Measurements from ENCODE around the gene CDK11B.

CDK11B gene

DNA sequence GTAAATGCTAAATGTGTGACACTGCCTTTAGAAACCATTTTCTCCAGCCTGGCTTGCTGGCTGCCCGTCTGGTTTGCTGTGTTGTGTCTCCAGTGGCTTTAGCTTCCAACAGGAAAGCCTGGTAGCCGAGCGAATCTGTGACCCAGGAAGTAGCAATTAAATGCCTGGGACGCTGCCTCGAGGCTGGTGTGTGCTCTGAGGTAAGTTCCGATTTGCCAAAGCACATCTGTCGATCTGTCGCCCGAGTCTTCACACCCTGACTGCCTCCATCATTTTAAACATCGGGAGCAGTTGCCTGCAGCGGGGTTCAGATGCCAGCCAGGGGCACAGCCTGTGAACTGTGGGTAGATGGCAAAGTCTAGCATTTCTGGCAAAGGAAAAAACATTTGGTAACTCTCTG, 41.3 kb downstream of the CDK11B start:
- DNase-seq (ENCODE audit: extremely low read depth in 1 of 2, low read depth in 1 of 2) = no peak

DNA sequence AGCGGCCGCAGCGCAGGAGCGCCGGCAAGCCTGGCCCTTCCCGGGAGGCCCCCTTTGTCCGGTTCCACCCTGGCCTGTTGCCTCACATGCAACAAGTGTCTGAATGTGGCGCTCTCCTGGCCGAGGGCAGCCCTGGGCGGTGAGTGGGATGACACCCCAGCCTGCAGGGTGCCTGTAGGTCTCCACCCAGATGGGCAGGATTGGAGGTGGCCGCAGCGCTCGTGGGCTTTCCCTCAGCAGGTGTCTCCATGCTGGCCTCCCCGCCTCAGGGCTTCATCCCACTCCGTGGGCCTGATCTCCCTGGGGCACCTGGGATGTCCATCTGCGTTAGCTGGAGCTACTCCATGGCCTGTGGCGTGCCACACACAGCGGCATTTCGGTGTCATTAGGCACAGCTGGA, 42.0 kb downstream of the CDK11B start:
- DNase-seq (ENCODE audit: extremely low read depth in 1 of 2, low read depth in 1 of 2) = no peak

DNA sequence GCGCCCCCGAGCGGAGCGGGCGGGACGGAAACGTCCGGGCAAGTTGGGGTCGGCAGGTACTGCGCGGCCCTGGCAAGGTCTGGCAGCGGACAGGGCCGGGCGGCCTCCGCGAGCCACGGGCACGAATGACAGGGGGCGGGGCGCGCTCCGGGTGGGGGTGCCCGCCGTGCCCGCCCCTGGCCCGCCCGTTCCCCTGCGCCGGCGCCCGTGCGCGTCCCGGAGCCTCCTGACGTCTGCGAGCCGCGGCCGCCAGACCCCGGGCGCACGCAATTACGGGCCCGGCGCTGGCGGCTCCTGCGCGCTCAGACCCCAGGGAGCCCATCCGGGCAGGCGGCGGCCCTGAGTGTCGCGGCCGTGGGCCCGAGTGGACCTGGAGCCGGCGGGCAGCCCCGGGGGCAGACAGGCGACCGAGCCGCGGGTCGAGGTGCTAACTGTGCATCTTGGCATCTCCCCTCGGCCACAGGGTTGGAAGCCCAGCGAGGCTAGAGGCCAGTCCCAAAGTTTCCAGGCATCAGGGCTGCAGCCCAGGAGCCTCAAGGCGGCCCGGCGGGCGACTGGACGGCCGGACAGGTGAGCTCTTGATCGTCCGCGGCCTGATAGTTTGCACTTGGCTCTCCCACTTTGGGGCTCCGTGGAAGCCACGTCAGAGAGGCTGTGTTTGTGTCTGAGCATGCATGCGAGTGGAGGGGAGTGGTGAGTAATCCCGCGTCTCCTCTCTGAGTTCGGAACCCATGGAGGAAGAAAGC, 42.6 kb downstream of the CDK11B start:
- DNase-seq (ENCODE audit: extremely low read depth in 1 of 2, low read depth in 1 of 2) = no peak

DNA sequence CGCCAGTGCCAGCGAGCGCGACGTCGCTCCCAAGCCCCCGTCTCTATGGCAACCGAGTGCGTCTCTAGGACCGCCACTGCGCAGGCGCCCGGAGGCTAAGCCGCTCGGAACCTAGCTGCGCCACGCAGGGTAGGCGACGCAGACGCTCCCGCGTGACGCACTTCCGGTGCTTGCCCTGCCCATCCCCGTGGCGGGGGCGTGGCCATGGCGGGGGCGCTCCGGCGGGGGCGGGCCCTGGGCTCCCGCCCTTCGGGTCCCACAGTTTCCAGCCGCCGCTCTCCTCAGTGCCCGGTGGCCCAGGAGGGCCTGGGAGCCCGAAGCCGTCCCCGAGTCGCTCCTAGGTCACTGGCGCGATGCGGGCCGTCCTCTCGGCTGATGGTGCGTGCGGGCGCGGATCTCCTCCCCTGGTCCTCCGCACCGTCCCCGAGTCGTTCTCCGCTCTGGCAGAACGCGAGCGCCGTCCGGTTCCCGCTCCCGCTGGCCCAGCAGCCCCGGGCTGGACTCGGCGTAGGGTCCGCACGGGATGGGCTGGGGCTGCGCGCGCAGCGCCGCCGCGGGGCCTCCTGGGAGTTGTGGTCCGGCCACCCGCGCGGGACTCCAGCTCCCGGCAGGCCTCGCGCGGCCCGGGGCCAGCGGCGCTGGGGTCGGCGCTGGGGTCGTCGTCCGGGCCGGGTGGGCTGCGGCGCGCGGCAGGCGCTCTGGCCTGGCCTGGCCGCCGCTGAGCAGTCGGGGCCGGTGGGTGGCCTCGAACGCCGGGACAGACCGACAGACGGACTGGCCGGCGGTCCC, 43.4 kb downstream of the CDK11B start, which contains the start of gene MIB2:
Gene MIB2 (plus strand): TSS at position 245 of the 789 bp plus-strand sequence. CDS start 7,953 bp downstream, outside the sequence.
- peak; percentile 91 to 94 for DNase-seq (ENCODE audit: extremely low read depth in 1 of 2, low read depth in 1 of 2)

DNA sequence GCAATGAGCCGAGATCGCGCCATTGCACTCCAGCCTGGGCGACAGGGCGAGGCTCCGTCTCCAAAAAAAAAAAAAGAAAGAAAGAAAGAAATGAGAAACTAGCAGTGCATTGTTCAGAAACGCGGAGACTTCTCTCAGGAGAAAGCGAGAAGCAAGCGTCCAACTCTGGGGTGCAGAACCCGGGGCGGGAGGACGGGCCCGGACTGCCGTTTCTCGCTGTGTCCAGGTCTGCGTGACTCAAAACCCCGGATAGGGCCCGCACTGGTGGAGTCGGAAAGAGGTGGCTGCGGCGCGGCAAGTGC, 43.9 kb downstream of the CDK11B start:
- DNase-seq (ENCODE audit: extremely low read depth in 1 of 2, low read depth in 1 of 2) = no peak

DNA sequence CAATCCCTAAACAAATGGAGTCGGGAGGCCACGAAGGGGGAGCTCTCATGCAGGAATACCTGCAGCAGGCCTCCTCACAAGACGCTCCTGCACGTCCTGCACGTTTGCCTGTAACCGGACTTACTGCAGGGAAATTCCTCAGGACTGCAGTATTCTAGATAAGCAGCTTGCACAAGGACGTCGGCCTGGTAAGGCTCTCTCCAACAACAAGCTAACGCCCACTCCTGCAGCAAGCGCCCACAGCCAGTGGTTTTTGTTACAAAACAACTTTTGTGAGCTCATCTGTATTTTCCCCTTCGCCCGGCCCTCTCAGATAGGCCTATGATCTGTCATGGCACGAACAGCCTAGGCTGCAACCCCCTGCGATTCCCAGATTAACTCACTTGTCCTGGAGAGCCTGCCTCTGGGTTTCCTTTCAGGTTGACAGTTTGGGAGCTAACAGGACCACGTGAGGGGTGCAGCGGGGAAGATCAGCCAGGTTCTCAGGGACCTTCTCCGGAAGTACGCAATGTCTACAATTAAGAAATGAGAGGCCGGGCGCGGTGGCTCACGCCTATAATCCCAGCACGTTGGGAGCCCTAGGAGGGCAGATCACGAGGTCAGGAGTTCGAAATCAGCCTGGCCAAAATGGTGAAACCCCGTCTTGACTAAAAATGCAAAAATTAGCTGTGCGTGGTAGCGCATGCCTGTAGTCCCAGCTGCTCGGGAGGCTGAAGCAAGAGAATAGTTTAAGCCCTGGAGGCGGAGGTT, 44.4 kb downstream of the CDK11B start:
- DNase-seq (ENCODE audit: extremely low read depth in 1 of 2, low read depth in 1 of 2) = peak in 1 of 2 donors; percentile 50

DNA sequence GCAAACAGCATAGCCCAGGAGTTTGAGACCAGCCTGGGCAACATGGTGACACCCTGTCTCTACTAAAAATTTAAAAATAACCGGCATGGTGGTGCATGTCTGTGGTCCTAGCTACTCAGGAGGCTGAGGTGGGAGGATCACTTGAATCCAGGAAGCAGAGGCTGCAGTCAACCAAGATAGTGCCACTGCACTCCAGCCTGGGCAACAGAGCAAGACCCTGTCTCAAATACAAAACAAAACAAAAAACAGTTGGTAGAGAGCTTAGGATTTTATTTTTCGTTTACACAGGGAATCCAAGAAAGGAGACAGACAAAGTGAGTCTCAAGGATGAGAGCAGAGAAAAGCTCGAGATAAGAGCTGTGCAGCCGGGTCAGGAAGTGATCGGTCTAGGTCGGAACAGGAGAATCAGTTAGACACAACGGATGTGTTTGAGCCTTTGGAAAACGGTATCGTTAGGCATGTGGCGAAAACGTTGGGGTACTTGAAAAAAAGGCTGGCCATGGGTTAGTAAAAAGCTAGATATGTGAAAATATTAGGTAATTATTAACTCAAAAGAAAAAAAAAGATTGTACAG, 45.2 kb downstream of the CDK11B start:
- no peak for DNase-seq (ENCODE audit: extremely low read depth in 1 of 2, low read depth in 1 of 2)

DNA sequence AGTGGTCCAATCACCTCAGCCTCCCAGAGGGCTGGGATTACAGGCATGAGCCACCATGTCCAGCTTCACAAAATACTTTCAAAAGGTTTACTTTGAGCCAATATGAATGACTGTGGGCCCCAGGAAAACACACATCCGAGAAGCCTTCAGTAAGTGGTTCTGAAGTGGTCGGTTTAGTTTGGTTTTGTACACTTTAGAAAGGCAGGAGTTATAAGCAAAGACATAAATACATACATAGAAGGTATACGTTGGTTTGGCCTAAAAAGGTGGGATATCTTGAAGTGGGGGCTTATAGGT, 46.8 kb downstream of the CDK11B start:
- no peak for DNase-seq (ENCODE audit: extremely low read depth in 1 of 2, low read depth in 1 of 2)

DNA sequence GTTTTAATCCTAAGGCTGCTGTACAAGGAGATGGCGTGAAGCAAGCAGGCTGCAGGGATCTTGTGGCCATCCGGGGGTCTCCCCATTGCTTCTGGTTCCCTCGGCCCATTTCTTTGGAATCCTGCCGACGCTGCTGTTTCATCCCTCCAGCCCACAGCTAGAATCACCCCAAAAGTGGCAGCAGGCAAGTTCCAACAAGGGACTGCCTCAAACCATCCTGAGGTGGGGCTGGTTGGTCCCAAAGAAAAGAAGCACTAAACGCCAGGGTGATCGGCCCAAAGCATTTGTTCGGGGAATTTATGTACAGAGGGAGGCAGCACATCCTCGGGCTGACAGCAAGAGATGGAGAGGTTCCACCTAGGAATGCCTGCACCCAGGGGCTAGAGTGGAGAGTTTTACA, 48.0 kb downstream of the CDK11B start:
- DNase-seq (ENCODE audit: extremely low read depth in 1 of 2, low read depth in 1 of 2) = no peak

DNA sequence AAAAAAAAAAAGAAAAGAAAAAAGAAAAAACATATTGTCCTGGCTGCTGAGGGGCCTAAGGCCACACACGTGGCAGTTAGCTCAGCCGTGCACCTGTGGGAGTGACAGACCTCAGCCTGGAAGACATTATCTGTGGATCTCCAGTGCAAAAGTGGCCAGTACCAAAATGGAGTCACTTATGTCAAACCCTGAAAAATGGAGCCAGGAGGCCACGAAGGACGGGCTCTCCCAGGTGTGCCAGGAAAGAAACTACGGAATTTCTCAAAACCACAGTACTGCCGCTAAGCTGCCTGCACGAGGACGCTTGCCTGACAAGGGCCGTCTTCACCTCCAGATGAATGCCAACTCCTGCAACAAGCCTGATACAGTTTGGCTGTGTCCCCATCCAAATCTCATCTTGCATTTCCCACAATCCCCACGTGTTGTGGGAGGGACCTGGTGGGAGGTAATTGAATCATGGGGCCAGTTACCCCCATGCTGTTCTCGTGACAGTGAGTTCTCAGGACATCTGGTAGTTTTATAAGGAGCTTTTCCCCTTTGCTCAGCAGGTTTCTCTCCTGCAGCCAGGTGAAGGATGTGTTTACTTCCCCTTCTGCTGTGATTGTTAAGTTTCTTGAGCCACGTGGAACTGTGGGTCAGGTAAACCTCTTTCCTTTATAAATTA, 48.9 kb downstream of the CDK11B start:
- no peak for DNase-seq (ENCODE audit: extremely low read depth in 1 of 2, low read depth in 1 of 2)

DNA sequence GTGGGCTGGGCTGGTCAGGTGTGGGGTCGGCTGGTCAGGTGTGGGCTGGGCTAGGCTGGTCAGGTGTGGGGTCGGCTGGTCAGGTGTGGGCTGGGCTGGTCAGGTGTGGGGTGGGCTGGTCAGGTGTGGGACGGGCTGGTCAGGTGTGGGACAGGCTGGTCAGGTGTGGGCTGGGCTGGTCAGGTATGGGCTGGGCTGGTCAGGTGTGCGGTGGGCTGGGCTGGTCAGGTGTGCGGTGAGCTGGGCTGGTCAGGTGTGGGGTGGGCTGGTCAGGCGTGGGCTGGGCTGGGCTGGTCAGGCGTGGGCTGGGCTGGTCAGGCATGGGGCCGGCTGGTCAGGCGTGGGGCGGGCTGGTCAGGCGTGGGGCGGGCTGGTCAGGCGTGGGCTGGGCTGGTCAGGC, 52.6 kb downstream of the CDK11B start:
- DNase-seq (ENCODE audit: extremely low read depth in 1 of 2, low read depth in 1 of 2) = no peak

DNA sequence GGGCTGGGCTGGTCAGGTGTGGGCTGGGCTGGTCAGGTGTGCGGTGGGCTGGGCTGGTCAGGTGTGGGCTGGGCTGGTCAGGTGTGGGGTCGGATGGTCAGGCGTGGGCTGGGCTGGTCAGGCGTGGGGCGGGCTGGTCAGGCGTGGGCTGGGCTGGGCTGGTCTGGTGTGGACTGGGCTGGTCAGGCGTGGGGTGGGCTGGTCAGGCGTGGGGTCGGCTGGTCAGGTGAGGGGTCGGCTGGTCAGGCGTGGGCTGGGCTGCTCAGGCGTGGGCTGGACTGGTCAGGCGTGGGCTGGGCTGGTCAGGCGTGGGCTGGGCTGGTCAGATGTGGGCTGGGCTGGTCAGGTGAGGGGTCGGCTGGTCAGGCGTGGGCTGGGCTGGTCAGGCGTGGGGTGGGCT, 53.1 kb downstream of the CDK11B start:
- no peak for DNase-seq (ENCODE audit: extremely low read depth in 1 of 2, low read depth in 1 of 2)

DNA sequence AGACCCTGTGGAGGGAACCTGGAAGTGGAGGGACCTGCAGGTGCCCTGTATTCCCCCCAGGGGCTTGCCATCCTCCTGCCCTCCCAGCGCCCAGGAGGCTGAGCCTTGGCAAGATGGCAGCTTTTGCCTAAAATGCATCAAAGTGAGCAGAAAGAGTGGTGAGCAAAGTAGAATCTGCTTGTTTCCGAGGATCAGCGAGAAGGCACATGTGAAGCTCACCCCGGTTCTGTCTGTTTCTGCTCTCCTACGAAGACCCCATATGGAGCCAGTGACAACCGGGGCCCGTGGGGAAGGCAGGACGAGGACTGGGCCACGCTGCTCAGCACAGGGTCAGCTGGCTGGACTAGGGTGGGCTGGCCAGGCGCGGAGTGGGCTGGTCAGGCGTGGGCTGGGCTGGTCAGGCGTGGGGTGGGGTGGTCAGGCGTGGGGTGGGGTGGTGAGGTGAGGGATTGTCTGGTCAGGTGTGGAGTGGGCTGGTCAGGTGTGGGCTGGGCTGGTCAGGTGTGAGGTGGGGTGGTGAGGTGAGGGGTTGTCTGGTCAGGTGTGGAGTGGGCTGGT, 53.7 kb downstream of the CDK11B start:
- no peak for DNase-seq (ENCODE audit: extremely low read depth in 1 of 2, low read depth in 1 of 2)

DNA sequence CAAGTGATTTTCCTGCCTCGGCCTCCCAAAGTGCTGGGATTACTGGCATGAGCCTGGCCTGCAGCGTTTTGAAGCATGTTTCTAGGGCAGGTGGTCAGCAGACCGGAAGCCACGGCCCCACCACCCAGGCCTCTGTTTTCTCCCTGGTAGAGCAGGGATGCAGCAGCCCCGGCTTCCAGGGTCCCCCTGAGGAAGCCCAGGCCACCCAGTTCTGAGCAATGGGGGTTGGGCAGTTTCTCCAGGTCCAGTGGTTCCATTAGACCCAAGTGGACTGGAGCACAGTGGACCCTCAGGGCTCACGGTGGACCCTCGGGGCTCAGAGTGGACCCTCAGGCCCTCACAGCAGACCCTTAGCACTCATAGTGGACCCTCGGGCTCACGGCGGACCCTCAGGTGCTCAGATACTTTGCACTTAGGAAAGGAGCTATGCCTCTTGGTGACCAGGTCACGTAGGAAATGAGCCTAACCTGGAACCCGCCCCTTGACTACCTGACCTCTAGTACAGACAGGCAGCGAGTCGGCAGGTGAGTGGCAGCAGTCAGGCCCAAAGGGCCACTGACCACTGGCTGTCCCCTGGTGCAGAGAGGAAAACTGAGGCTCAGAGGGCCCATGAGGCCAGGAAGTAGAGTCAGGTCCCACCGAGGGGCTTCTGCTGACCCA, 54.3 kb downstream of the CDK11B start:
- DNase-seq (ENCODE audit: extremely low read depth in 1 of 2, low read depth in 1 of 2) = no peak

DNA sequence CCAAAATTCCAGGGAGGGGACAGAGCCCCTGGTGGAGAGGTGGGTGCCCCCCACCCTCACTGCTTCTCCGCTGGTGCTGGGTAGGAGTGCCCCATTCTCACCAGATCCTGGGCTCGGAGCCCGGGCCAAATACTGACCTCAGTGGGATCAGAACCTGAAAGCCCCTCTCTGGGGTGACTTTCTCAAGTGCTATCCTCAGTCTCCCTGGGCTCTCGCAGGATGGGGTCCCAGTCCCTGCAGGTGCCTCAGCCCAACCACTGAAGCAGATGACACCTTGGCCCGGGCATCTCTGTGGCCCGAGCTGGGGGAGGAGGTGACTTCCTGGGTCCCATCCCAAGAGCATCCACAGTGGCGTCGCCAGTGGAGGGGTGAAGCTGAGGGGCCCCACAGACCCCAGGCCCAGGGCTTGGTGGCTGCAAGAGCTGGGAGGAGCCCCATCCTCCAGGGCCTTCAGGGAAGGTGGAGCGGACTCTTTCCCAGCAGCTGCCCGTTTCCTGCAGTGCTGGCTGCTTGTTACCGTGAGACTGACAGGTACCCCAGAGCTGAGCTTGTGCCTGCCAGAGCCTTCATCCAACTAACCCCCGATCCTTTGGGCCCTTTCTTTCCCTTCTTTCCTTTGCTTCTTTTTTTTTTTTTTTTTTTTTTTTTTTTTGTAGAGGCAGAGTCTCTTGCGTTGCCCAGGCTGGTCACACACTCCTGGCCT, 55.0 kb downstream of the CDK11B start:
- no peak for DNase-seq (ENCODE audit: extremely low read depth in 1 of 2, low read depth in 1 of 2)

DNA sequence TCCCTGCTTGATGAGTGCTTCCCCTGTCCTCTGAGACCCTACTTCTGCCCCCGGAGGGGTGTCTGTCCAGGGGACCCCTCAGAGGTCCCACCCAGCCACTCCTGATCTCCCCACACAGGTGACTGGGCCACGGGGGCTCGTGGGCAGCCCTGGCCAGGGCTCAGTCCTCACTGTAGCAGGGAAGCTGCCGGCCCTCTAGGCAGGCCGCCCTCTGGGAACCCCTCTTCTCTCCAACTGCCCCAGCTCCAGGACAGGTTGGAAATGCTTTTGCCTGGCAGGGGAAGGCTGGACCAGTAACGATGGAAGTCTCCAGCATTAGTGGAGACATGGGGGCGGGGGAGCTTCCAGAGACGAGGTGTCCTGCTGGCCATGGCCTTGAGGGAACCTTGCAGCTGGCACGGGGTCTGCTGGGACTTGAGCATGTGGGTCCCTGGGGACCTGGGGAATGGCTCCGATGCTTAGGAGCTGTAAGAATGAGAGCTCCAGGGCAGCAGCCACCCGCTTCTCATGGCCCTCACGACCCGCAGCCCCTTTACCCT, 55.8 kb downstream of the CDK11B start:
- no peak for DNase-seq (ENCODE audit: extremely low read depth in 1 of 2, low read depth in 1 of 2)

DNA sequence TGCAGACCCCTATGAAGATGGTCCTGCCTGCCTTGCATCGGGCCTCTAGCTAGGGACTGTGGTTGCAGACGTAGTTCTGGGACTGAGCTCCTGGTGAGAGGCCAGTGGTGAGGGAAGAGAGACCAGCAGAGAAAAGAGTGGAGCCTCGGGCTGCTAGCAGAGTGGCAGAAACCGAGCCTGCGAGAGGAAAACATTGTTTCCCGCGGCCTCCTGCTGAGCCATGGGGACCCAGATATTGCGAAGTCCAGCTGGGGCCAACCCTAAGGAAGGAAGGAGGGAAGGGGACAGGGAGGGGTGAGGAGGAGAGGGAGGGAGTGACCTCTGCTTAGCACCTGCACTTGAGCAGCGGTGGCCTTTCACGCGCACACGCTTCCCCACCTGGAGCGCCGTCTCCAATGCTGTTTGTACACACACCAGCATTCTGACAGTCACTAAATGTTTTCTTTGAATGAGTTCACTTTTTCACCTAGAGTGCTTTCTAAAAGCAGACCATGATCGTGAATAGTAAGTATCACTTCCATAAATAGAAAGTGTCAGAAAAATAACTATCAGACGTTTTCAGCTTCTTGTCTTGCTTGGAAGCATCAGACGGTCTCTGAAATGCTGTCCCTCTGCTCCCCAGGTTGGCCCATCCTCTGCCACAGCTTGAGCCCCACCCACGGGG, 56.4 kb downstream of the CDK11B start:
- DNase-seq (ENCODE audit: extremely low read depth in 1 of 2, low read depth in 1 of 2) = no peak

DNA sequence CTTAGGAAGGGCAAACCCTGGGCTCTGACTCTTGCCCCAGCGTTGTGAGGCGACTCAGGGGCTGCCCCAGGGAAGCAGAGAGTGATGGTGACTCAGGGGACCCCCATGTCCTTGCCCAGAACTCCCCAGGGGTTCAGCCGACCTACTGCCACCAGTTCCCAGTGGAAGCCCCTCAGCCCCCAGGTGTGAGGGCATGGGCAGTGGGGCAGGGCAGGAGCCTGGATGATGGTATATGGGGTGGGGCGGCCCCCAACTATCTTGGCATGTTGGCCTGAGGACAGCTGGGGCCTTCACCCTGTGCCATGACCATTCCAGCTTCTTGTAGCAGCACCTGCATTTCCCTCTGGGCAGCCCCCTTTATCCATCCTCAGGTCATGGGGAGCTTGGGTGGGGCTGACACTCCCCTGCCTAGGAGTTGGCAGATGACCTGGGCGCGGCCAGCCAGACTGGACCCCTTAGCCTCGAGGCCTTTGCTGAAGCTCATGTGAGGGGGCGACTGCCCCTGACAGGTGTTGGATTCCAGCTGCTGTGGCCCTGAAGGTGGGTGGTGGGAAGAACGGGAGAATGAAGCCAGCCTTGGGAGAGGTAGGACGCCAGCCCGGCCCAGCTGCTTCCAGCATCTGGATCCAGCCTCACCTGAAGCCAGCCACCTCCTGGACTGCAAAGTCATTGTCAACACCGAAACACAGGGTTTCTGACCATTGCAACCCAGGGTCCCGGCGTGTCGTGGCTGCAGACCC, 57.1 kb downstream of the CDK11B start:
- no peak for DNase-seq (ENCODE audit: extremely low read depth in 1 of 2, low read depth in 1 of 2)

Measured in stimulated activated CD8-positive, alpha-beta memory T cell treated with anti-CD3 and anti-CD28 coated beads, Interleukin-7, amount 100 ng/mL, for 48 hours (primary cell).